ENCODE measurements around the gene FAM186B.

FAM186B gene

GRCh38 chr12:49537752-49538509, 67.5 kb downstream of the FAM186B start (continued):
- TF ChIP-seq ZNF518A (tag by site-specific recombination; conservative IDR thresholded peaks at IDR 0.05; ENCODE audit: low read depth) (no peak), GLI2 (tag by site-specific recombination; IDR thresholded peaks at IDR 0.05; ENCODE audit: borderline replicate concordance, low read depth) (no peak), ZBTB1 (tag by site-specific recombination; IDR thresholded peaks at IDR 0.05) (no peak), ZNF398 (tag by site-specific recombination; IDR thresholded peaks at IDR 0.05) (no peak), ZNF629 (tag by site-specific recombination; IDR thresholded peaks at IDR 0.05) (no peak), ZNF274 (IDR thresholded peaks at IDR 0.05; ENCODE audit: low read length) (no peak), ZNF274 (tag by site-specific recombination; IDR thresholded peaks at IDR 0.05; ENCODE audit: borderline replicate concordance) (no peak), ZNF10 (tag by site-specific recombination; IDR thresholded peaks at IDR 0.05) (no peak), ZNF354C (tag by site-specific recombination; IDR thresholded peaks at IDR 0.05; ENCODE audit: borderline replicate concordance, low read depth) (no peak), KLF16 (tag by site-specific recombination; IDR thresholded peaks at IDR 0.05) (no peak), GLI4 (tag by site-specific recombination; IDR thresholded peaks at IDR 0.05) (no peak), TCF7L2 (IDR thresholded peaks at IDR 0.05; ENCODE audit: borderline replicate concordance, low read depth, low read length) (no peak), ZBTB49 (tag by site-specific recombination; IDR thresholded peaks at IDR 0.05; ENCODE audit: low read depth) (no peak), ZNF211 (tag by site-specific recombination; IDR thresholded peaks at IDR 0.05; ENCODE audit: low read depth) (no peak), ZFP41 (tag by site-specific recombination; IDR thresholded peaks at IDR 0.05; ENCODE audit: borderline replicate concordance) (no peak), SP7 (tag by site-specific recombination; IDR thresholded peaks at IDR 0.05) (no peak), SCRT2 (tag by site-specific recombination; IDR thresholded peaks at IDR 0.05) (no peak), ZNF549 (tag by site-specific recombination; IDR thresholded peaks at IDR 0.05) (no peak), ZNF169 (tag by site-specific recombination; IDR thresholded peaks at IDR 0.05) (no peak), ZNF184 (tag by site-specific recombination; IDR thresholded peaks at IDR 0.05) (no peak), ZNF768 (tag by site-specific recombination; IDR thresholded peaks at IDR 0.05) (no peak), PRDM1 (tag by site-specific recombination; IDR thresholded peaks at IDR 0.05) (no peak), KLF9 (tag by site-specific recombination; IDR thresholded peaks at IDR 0.05; ENCODE audit: low read depth) (no peak), ZNF311 (tag by site-specific recombination; IDR thresholded peaks at IDR 0.05; ENCODE audit: borderline replicate concordance) (no peak), ZSCAN16 (tag by site-specific recombination; IDR thresholded peaks at IDR 0.05) (no peak), ZNF341 (tag by site-specific recombination; IDR thresholded peaks at IDR 0.05; ENCODE audit: low read depth) (no peak), ZNF473 (tag by site-specific recombination; IDR thresholded peaks at IDR 0.05) (no peak), CTCF (tag by site-specific recombination; IDR thresholded peaks at IDR 0.05) (peak; percentile 51; the same call in 1 of the 2 replicates), ZNF132 (tag by site-specific recombination; IDR thresholded peaks at IDR 0.05; ENCODE audit: borderline replicate concordance) (no peak), ZNF138 (tag by site-specific recombination; IDR thresholded peaks at IDR 0.05; ENCODE audit: borderline replicate concordance) (no peak), ZNF701 (tag by site-specific recombination; IDR thresholded peaks at IDR 0.05) (no peak)

Data from HEK293 (cell line).